ENCODE data around the gene OR2H2. TPM values are rescaled to one million over a fixed set of nuclear protein-coding genes. Genes with fewer than 3 reads are reported as not detected.
A peak's percentile ranks its signal among the peaks of the same experiment; 100 is the strongest.

The OR2H2 gene
- polyA plus RNA-seq, 10 donors = 0.07 to 0.32 (median 0.21) TPM; not detected in 2

GRCh38 chr6:29628419-29629281 is 43.7 kb downstream of the OR2H2 start:
- peak; percentile 64 to 88 (median 75) for DNase-seq

- no peak for DNase-seq
Observed at GRCh38 chr6:29629571-29629970, 44.6 kb downstream of the OR2H2 start.

- DNase-seq = no peak
Observed at GRCh38 chr6:29630315-29630714, 45.4 kb downstream of the OR2H2 start.

GRCh38 chr6:29631209-29631810 is 46.4 kb downstream of the OR2H2 start:
- no peak for DNase-seq

- DNase-seq = peak; percentile 34 to 72 (median 40)
Observed at GRCh38 chr6:29631860-29632731, 47.2 kb downstream of the OR2H2 start.

- DNase-seq = peak; percentile 89 to 97 (median 90)
Observed at GRCh38 chr6:29632789-29633533, 48.0 kb downstream of the OR2H2 start, which contains the start of gene GABBR1. TSS of gene GABBR1 (minus strand) at chr6:29633183. CDS start at chr6:29632385, 798 bp downstream.

GRCh38 chr6:29633534-29633905 is 48.6 kb downstream of the OR2H2 start:
- DNase-seq = no peak

- DNase-seq = no peak
Observed at GRCh38 chr6:29637247-29637646, 52.3 kb downstream of the OR2H2 start.

Other genes with a start within 250 kb of the OR2H2 start
- not detected for gene OR5V1, start 216.3 kb upstream of the OR2H2 start, polyA plus RNA-seq (ENCODE audit: insufficient read length in 10 of 10)
- not detected for gene OR12D3, start 209.8 kb upstream of the OR2H2 start, polyA plus RNA-seq (ENCODE audit: insufficient read length in 10 of 10)
- gene OR12D2, start 189.5 kb upstream of the OR2H2 start, polyA plus RNA-seq (ENCODE audit: insufficient read length in 10 of 10) = not detected
- gene OR12D1, start 170.2 kb upstream of the OR2H2 start, polyA plus RNA-seq (ENCODE audit: insufficient read length in 10 of 10) = not detected
- gene OR10C1, start 145.8 kb upstream of the OR2H2 start, polyA plus RNA-seq (ENCODE audit: insufficient read length in 10 of 10) = not detected
- not detected for gene OR11A1, start 128.1 kb upstream of the OR2H2 start, polyA plus RNA-seq (ENCODE audit: insufficient read length in 10 of 10)
- gene OR2H1, start 128.0 kb upstream of the OR2H2 start, polyA plus RNA-seq (ENCODE audit: insufficient read length in 10 of 10) = not detected
- gene MAS1L, start 97.2 kb upstream of the OR2H2 start, polyA plus RNA-seq (ENCODE audit: insufficient read length in 10 of 10) = not detected
- gene UBD, start 25.4 kb upstream of the OR2H2 start, polyA plus RNA-seq (ENCODE audit: insufficient read length in 10 of 10) = 1 to 10 TPM in 2 of 10 donors, under 1 TPM in 8; 0.15 to 3.7 (median 0.38) TPM
- gene GABBR1, start 48.1 kb downstream of the OR2H2 start, polyA plus RNA-seq (ENCODE audit: insufficient read length in 10 of 10) = 10 to 100 TPM; 22.9 to 64.3 (median 33.5) TPM
- not detected for gene MOG, start 72.0 kb downstream of the OR2H2 start, polyA plus RNA-seq (ENCODE audit: insufficient read length in 10 of 10)
- under 1 TPM in 3 of 10 donors, not detected in 7; 0.09 to 0.57 (median 0.19) TPM for gene ZFP57, start 96.0 kb downstream of the OR2H2 start, polyA plus RNA-seq (ENCODE audit: insufficient read length in 10 of 10)
- 10 to 100 TPM in 2 of 10 donors, 1 to 10 TPM in 8; 5.0 to 25.3 (median 6.8) TPM for gene HLA-F, start 138.3 kb downstream of the OR2H2 start, polyA plus RNA-seq (ENCODE audit: insufficient read length in 10 of 10)
- 1 to 10 TPM; 1.4 to 7.8 (median 5.4) TPM for gene HLA-G, start 242.7 kb downstream of the OR2H2 start, polyA plus RNA-seq (ENCODE audit: insufficient read length in 10 of 10)